GM12891 (cell line): ENCODE measurements around the gene SH3TC1.

Source experiments
- DNase-seq: peaks from one replicate; pipeline ENCODE4 v3.0.0; 2011; ENCODE audit warnings: low spot score; ENCODE audit not compliant: insufficient read length
- FAIRE-seq: peaks from 2 replicates; lab custom pipeline; 2011; peaks lifted over from hg19 to GRCh38; lab: Jason Lieb, UNC
- PAX5 ChIP-seq: IDR thresholded peaks from 2 replicates; pipeline ENCODE4 v1.6.1; 2011; ENCODE audit warnings: low read length, moderate library complexity, mild to moderate bottlenecking; ENCODE audit not compliant: insufficient read depth, severe bottlenecking
- POLR2A ChIP-seq: IDR thresholded peaks from 2 replicates; pipeline ENCODE4 v1.6.1; 2011; ENCODE audit warnings: low read depth, low read length, control low read depth
- POLR2AphosphoS5 ChIP-seq: IDR thresholded peaks from 2 replicates; pipeline ENCODE4 v1.6.1; 2011; ENCODE audit warnings: low read depth, low read length, control low read depth
- POU2F2 ChIP-seq: IDR thresholded peaks from 2 replicates; pipeline ENCODE4 v1.6.1; 2011; ENCODE audit warnings: low read depth, mild to moderate bottlenecking, control low read depth, low read length, moderate library complexity
- SPI1 ChIP-seq: IDR thresholded peaks from 2 replicates; pipeline ENCODE4 v1.6.1; 2011; ENCODE audit warnings: low read depth, low read length, control low read depth
- TAF1 ChIP-seq: IDR thresholded peaks from 2 replicates; pipeline ENCODE4 v1.6.1; 2011; ENCODE audit warnings: low read depth, low read length, control low read depth

SH3TC1 gene

GRCh38 chr4:8163436-8164193, 35.5 kb upstream of the SH3TC1 start:
- TF ChIP-seq PAX5 (no peak), TAF1 (no peak), POLR2AphosphoS5 (no peak), POLR2A (no peak)
- FAIRE-seq (no peak), DNase-seq (no peak)

GRCh38 chr4:8164194-8164565, 34.9 kb upstream of the SH3TC1 start:
- no peak for FAIRE-seq

GRCh38 chr4:8164687-8165086, 34.4 kb upstream of the SH3TC1 start:
- DNase-seq = no peak
- FAIRE-seq = no peak
- no peak for TF ChIP-seq SPI1
- no peak for TF ChIP-seq PAX5
- TF ChIP-seq POLR2A = no peak
- TF ChIP-seq POU2F2 = no peak
- TF ChIP-seq TAF1 = no peak
- TF ChIP-seq POLR2AphosphoS5 = no peak

More at GRCh38 chr4:8164194-8164565, 34.9 kb upstream of the SH3TC1 start:
- TF ChIP-seq POLR2AphosphoS5 (no peak), POU2F2 (no peak), POLR2A (no peak), TAF1 (no peak), SPI1 (no peak), PAX5 (no peak)
- no peak for DNase-seq

- no peak for FAIRE-seq
- DNase-seq = no peak
These were observed 33.7 kb upstream of the SH3TC1 start for GRCh38 chr4:8165374-8165896.

GRCh38 chr4:8167291-8167690, 31.8 kb upstream of the SH3TC1 start:
- peak; percentile 53 for TF ChIP-seq SPI1
- no peak for TF ChIP-seq POLR2A
- no peak for TF ChIP-seq PAX5
- FAIRE-seq (no peak), DNase-seq (no peak)

More at GRCh38 chr4:8165374-8165896, 33.7 kb upstream of the SH3TC1 start:
- TF ChIP-seq PAX5 (no peak), POLR2A (no peak), POU2F2 (no peak), TAF1 (no peak), SPI1 (no peak)

GRCh38 chr4:8167815-8168214, 31.3 kb upstream of the SH3TC1 start:
- no peak for FAIRE-seq
- no peak for DNase-seq
- TF ChIP-seq PAX5 = no peak
- no peak for TF ChIP-seq POLR2AphosphoS5
- no peak for TF ChIP-seq TAF1
- TF ChIP-seq SPI1 = no peak
- TF ChIP-seq POU2F2 = no peak

- no peak for DNase-seq
These were observed 30.9 kb upstream of the SH3TC1 start for GRCh38 chr4:8168232-8168631.

GRCh38 chr4:8168832-8169598, 30.1 kb upstream of the SH3TC1 start:
- no peak for DNase-seq
- TF ChIP-seq TAF1 = no peak
- no peak for TF ChIP-seq SPI1
- no peak for TF ChIP-seq PAX5
- TF ChIP-seq POLR2AphosphoS5 = no peak
- TF ChIP-seq POLR2A = no peak
- TF ChIP-seq POU2F2 = no peak
- FAIRE-seq = no peak

More at GRCh38 chr4:8168232-8168631, 30.9 kb upstream of the SH3TC1 start:
- TF ChIP-seq SPI1 (no peak), TAF1 (no peak), POU2F2 (no peak), POLR2AphosphoS5 (no peak), POLR2A (no peak)
- no peak for FAIRE-seq

GRCh38 chr4:8169763-8170162, 29.3 kb upstream of the SH3TC1 start:
- no peak for FAIRE-seq
- TF ChIP-seq TAF1 = no peak
- no peak for TF ChIP-seq SPI1
- no peak for TF ChIP-seq POLR2AphosphoS5
- TF ChIP-seq PAX5 = no peak
- TF ChIP-seq POU2F2 = no peak
- no peak for TF ChIP-seq POLR2A

GRCh38 chr4:8170341-8170740, 28.7 kb upstream of the SH3TC1 start:
- TF ChIP-seq TAF1 (no peak), SPI1 (no peak), POLR2AphosphoS5 (no peak), POLR2A (no peak), PAX5 (no peak), POU2F2 (no peak)
- FAIRE-seq (no peak), DNase-seq (no peak)

More at GRCh38 chr4:8169763-8170162, 29.3 kb upstream of the SH3TC1 start:
- DNase-seq = no peak
